Measurements from ENCODE around the gene WNT6.

WNT6 gene

DNA sequence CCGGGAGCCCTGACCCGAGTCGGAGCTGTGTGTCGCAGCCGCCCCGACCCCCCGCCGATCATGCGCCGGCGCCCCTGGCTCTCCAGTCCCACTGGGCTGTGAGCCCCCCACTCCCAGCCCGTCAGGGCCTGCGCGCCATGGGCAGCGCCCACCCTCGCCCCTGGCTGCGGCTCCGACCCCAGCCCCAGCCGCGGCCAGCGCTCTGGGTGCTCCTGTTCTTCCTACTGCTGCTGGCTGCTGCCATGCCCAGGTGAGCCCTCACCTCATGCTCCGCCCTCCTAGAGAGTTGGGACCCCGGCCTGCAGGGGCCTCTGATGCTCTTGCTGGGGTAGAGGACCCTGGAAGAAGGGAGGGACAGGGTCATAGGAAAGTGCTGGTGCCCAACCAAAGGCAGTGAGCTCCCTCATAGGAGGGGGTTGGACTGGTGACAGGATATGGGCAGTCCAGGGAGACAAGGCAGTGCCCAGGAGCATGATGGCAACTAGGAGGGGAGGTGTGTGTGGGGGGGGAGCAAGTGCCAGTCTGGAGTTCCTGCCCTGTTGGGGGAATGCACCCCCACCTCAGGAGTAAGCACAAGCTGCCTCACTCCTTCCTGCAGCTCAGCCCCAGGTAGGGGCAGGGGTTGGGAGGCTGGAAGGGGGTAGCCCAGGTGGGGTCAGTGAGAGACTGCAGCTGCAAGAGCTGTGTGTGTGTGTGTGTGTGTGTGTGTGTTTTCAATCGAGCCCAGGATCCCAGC, 21.4 kb downstream of the WNT6 start:
- DNase-seq (ENCODE audit: insufficient read length) (no peak), FAIRE-seq (peak; percentile 50)
- TF ChIP-seq POLR2A (IDR thresholded peaks at IDR 0.05; ENCODE audit: low read depth, low read length) (no peak), POLR2AphosphoS5 (IDR thresholded peaks at IDR 0.05; ENCODE audit: low read depth, low read length) (no peak), TAF1 (IDR thresholded peaks at IDR 0.05; ENCODE audit: borderline replicate concordance, low read depth, low read length) (no peak)

DNA sequence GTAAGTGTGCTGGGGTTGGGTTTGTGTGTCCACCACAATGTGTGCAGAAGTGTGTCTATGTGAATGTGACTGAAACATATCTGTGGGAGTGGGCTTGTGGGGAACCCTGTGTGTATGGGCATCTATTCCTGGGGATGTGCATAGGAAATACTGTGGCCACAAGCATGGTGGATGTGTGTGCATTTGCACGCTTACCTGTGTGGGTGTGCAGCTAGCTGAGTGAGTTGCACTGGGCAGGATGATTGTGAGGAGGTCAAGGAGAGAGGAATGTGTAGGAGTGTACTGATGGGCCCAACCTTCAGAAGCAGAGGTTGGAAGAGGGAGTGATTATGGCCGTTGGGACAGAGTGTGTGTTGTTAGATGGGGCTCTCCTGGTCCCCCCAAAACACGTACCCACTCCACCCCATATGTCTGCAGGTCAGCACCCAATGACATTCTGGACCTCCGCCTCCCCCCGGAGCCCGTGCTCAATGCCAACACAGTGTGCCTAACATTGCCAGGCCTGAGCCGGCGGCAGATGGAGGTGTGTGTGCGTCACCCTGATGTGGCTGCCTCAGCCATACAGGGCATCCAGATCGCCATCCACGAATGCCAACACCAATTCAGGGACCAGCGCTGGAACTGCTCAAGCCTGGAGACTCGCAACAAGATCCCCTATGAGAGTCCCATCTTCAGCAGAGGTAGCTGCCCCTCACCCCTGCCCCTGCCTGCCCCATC, 22.3 kb downstream of the WNT6 start:
- FAIRE-seq (peak; percentile 66), DNase-seq (ENCODE audit: insufficient read length) (no peak)
- TF ChIP-seq POLR2A (IDR thresholded peaks at IDR 0.05; ENCODE audit: low read depth, low read length), result no peak
- TF ChIP-seq POLR2AphosphoS5 (IDR thresholded peaks at IDR 0.05; ENCODE audit: low read depth, low read length), result no peak

DNA sequence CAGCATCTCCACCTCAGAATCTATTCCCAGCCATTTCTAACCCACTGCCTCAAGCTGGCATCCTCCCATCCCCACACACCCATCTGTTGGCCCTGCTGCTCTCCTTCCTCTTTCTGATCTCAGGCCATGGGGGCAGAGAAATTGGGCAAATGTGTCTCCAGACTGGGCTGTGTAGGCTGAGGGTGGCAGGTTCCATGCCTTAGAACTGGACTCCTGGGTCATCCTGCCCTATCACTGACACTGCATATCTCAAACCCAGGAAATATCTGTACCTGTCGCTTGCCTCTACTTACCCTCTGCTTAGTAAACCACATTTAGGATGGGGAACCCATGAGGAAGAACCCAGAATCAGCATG, 22.8 kb downstream of the WNT6 start:
- DNase-seq (ENCODE audit: insufficient read length) (no peak), FAIRE-seq (peak; percentile 70)
- TF ChIP-seq POLR2AphosphoS5 (IDR thresholded peaks at IDR 0.05; ENCODE audit: low read depth, low read length) (no peak), TAF1 (IDR thresholded peaks at IDR 0.05; ENCODE audit: borderline replicate concordance, low read depth, low read length) (no peak), POLR2A (IDR thresholded peaks at IDR 0.05; ENCODE audit: low read depth, low read length) (no peak)

DNA sequence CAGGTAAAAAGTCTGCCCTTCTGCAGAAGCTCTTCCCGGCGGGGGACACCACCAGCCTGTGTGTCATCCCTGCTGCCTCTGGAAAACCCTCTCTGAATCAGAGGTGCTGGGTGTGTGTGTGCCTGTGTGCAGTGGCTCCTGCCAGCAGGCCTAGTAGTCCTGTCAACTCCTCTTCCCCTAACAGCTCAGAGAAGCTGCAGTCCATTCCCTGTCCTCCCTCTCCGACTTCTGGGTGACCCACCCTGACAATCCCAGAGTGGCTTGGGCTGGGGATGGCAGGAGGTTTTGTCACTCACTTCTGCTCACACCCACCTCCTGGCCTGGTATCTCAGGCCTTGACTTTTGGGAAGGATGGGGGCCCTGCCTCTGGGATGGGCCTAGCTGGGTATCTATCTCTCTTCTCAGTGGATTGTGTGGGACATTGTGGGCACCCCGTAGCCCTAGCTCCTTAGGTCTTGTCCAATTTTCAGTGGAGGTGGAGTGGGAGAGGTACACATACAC, 23.3 kb downstream of the WNT6 start:
- no peak for DNase-seq (ENCODE audit: insufficient read length)
- FAIRE-seq, result no peak
- TF ChIP-seq POLR2A (IDR thresholded peaks at IDR 0.05; ENCODE audit: low read depth, low read length) (no peak), POLR2AphosphoS5 (IDR thresholded peaks at IDR 0.05; ENCODE audit: low read depth, low read length) (no peak), TAF1 (IDR thresholded peaks at IDR 0.05; ENCODE audit: borderline replicate concordance, low read depth, low read length) (no peak)

DNA sequence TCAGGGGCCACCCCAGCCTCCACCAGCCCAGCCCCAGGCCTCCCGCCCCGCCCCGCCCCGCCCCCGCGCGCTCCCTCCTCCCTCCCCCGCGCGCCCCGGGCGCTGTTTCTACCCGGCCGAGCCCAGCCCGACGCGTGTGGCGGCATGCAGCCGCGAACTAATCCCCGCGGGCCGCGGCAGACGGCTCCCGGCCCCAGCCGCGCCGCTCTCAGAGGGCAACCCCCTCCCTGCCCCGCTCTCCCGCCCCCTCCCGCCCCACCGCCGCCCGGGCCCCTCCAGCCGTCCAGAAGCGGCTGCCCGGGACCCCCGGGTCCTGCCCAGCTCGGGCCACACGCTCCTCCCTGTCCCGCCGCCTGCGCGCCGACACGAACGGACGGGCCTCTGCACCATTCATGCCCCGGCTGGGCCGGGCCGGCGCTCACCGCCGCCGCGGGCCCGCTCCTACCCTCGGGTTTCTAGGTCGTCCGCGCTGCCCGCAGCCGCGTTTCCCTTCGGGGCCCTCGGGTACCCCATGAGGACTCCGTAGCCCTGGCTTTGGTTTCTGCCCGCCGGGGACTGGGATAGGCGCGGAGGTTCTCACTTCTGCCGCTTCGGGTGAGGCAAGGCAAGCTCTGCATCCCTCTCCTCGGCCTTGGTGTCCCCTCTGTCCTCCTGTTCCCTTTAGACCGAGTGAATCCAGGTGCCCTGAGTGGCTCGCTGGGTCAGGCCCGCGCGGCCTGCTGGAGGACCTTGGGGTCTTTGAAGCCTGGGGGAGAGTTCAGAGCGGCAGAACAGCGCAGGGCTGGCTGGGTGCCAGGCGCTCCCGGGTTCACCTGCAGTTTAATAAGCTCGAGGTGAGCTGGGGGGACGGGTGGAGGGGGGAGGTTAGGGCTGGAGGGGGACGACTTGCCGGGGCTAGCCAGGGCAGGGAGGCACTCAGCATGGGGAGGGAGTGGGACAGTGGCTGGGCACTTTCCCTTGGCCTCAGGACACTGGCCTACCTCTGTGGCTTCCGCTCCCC, 24.2 kb downstream of the WNT6 start:
- DNase-seq (ENCODE audit: insufficient read length) (peak; percentile 65), FAIRE-seq (peak; percentile 85)
- no peak for TF ChIP-seq POLR2AphosphoS5 (IDR thresholded peaks at IDR 0.05; ENCODE audit: low read depth, low read length)
- no peak for TF ChIP-seq TAF1 (IDR thresholded peaks at IDR 0.05; ENCODE audit: borderline replicate concordance, low read depth, low read length)
- no peak for TF ChIP-seq POLR2A (IDR thresholded peaks at IDR 0.05; ENCODE audit: low read depth, low read length)

DNA sequence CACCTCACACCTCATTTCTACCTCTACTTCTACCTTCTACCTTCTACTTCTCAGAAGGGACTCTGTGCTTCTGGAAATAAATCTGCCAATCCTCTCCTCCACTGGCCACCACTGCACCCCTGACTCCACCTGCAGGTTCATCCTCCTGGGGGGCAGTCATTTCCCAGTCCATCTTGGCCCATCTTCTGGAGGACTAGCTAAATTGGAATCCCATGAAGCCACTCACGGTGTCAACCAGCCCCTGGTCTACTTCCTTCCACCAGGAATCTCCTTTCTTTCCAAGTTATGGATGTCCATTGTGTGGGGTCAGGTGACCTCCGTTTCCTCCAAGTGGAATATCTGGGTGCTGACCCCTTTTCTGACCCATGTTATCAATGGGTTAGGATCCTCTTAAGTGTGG, 24.9 kb downstream of the WNT6 start:
- no peak for TF ChIP-seq POLR2A (IDR thresholded peaks at IDR 0.05; ENCODE audit: low read depth, low read length)
- TF ChIP-seq TAF1 (IDR thresholded peaks at IDR 0.05; ENCODE audit: borderline replicate concordance, low read depth, low read length), result no peak
- TF ChIP-seq POLR2AphosphoS5 (IDR thresholded peaks at IDR 0.05; ENCODE audit: low read depth, low read length), result no peak
- DNase-seq (ENCODE audit: insufficient read length) (no peak), FAIRE-seq (peak; percentile 65)

DNA sequence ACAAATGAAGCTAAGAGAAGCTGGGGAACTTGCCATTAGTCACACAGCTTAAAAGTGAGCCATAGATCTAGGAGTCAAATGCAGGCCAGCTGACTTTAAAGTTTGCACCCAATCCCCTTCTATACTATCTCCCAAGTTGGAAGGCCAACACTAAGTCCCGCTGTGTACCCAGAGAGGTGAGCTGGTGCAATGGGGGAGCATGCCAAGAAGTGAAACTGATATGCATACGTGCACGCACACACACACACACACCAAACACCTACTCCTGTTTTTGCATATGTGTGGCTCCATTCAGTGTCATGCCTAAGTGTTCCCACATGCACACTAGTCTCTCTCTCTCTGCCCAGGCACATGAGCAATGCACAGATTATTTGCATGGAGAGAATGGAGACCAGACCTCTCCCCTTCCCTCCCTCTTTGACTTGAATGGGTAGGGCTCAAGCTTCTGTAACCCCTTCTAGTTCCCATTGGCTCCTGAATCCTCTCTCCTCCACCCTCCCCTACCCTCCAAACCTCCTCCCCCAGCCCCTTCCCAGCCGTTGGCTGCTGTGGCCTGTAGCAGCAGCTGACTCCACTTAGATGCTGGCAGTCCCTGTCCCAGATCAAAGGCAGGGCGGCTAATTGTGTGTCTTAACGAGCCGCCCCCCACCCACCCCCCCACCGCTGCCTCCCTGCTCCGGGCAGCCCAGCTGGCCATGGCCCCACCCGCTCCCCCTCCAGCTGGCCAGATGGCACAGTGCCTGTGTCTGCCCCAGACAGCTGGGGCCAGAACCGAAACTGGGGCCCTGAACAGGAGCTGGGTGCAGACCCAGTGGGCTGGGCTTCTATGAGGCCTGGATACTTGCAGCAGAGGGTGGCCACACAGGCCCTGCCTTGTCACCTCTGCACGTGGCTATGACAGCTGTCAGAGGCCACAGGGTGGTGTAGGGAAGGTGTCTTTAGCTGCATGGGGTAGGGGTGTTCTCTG, 26.7 kb downstream of the WNT6 start:
- DNase-seq (ENCODE audit: insufficient read length) (no peak), FAIRE-seq (peak; percentile 98)
- no peak for TF ChIP-seq POLR2AphosphoS5 (IDR thresholded peaks at IDR 0.05; ENCODE audit: low read depth, low read length)
- no peak for TF ChIP-seq TAF1 (IDR thresholded peaks at IDR 0.05; ENCODE audit: borderline replicate concordance, low read depth, low read length)
- TF ChIP-seq POLR2A (IDR thresholded peaks at IDR 0.05; ENCODE audit: low read depth, low read length), result no peak

DNA sequence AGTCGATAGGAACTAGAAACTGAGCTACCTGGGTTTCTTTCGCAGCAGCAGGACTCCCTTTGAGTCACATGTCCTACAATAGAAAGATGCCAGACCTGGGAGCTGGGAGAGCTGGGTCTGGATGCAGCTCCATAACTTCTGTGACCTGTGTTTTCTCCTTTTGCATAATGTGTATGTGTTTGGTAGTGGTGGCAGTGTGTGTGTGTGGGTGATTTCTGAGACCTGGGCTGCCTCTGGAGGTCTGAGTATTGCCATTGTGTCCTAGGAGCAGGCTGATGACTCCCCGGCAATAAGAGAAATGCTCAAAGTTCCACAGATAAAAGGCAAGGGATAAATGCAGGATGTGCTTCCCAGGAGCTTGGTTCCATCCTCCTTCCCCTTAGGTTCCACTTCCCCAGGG, 27.5 kb downstream of the WNT6 start:
- no peak for DNase-seq (ENCODE audit: insufficient read length)
- peak; percentile 9 for FAIRE-seq
- TF ChIP-seq POLR2AphosphoS5 (IDR thresholded peaks at IDR 0.05; ENCODE audit: low read depth, low read length), result no peak
- no peak for TF ChIP-seq TAF1 (IDR thresholded peaks at IDR 0.05; ENCODE audit: borderline replicate concordance, low read depth, low read length)
- no peak for TF ChIP-seq POLR2A (IDR thresholded peaks at IDR 0.05; ENCODE audit: low read depth, low read length)

DNA sequence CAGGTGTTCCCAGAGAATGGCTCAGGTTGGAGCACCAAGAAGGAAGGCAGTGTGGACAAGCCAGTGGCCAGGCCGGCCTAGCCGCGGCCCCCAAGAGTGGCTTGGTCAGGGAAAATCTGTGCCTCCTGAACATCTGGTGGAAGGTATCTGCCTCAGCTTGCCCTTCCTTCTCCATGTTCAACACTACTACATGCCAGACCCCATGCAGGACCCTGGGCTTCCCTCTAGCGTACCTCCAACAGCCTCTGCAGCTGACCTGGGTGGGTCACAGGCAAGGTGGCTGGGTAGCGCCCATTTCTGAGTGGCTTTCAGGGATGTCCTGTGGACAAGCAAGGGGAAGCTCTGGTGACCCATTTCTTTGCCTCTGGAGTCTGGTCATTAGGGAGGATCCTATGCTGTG, 28.7 kb downstream of the WNT6 start:
- DNase-seq (ENCODE audit: insufficient read length) (no peak), FAIRE-seq (no peak)
- TF ChIP-seq POLR2A (IDR thresholded peaks at IDR 0.05; ENCODE audit: low read depth, low read length) (no peak), TAF1 (IDR thresholded peaks at IDR 0.05; ENCODE audit: borderline replicate concordance, low read depth, low read length) (no peak), POLR2AphosphoS5 (IDR thresholded peaks at IDR 0.05; ENCODE audit: low read depth, low read length) (no peak)

DNA sequence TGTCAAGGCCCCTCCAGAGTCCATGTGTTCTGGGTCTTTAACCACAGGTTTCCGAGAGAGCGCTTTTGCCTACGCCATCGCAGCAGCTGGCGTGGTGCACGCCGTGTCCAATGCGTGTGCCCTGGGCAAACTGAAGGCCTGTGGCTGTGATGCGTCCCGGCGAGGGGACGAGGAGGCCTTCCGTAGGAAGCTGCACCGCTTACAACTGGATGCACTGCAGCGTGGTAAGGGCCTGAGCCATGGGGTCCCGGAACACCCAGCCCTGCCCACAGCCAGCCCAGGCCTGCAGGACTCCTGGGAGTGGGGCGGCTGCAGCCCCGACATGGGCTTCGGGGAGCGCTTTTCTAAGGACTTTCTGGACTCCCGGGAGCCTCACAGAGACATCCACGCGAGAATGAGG, 30.3 kb downstream of the WNT6 start:
- no peak for TF ChIP-seq POLR2A (IDR thresholded peaks at IDR 0.05; ENCODE audit: low read depth, low read length)
- TF ChIP-seq POLR2AphosphoS5 (IDR thresholded peaks at IDR 0.05; ENCODE audit: low read depth, low read length), result no peak
- TF ChIP-seq TAF1 (IDR thresholded peaks at IDR 0.05; ENCODE audit: borderline replicate concordance, low read depth, low read length), result no peak
- FAIRE-seq, result no peak

More for the DNA sequence above, 30.3 kb downstream of the WNT6 start:
- no peak for DNase-seq (ENCODE audit: insufficient read length)
